Esophagus (tissue), 2 donors: Measurements from ENCODE around the gene ADAMTS12. TPM values are rescaled to one million over a fixed set of nuclear protein-coding genes. Genes with fewer than 3 reads are reported as not detected.

Experiments
- H3K27ac ChIP-seq, 2 donors: one replicate each; pipeline ENCODE4 v1.5.1; 2013; ENCODE audit warnings: low read depth in 2 of 2, mild to moderate bottlenecking in 2 of 2, inconsistent platforms in 1 of 2, low read length in 1 of 2, moderate library complexity in 1 of 2
- H3K27me3 ChIP-seq, 2 donors: one replicate each; pipeline ENCODE4 v1.6.1; 2013; ENCODE audit warnings: low read length in 2 of 2, control low read depth in 1 of 2, mild to moderate bottlenecking in 1 of 2; ENCODE audit not compliant: insufficient read depth in 2 of 2, control insufficient read depth in 1 of 2
- H3K36me3 ChIP-seq, 2 donors: one replicate each; pipeline ENCODE4 v1.6.1; 2013; ENCODE audit warnings: low read length in 1 of 2; ENCODE audit not compliant: control insufficient read depth in 2 of 2, insufficient read depth in 2 of 2
- H3K4me1 ChIP-seq, 2 donors: one replicate each; pipeline ENCODE4 v1.6.1; 2013; ENCODE audit warnings: low read length in 1 of 2; ENCODE audit not compliant: control insufficient read depth in 2 of 2, insufficient read depth in 2 of 2
- H3K4me3 ChIP-seq, 2 donors: one replicate each; pipeline ENCODE4 v1.5.1; 2013; ENCODE audit warnings: low read length in 2 of 2, mild to moderate bottlenecking in 2 of 2, low read depth in 1 of 2, moderate library complexity in 1 of 2
- H3K9me3 ChIP-seq, 2 donors: one replicate each; pipeline ENCODE4 v1.6.1; 2013; ENCODE audit warnings: mild to moderate bottlenecking in 2 of 2, low read depth in 1 of 2, low read length in 1 of 2, moderate library complexity in 1 of 2; ENCODE audit not compliant: control insufficient read depth in 2 of 2, insufficient read depth in 1 of 2
- WGBS, 2 donors: extraction: QIAGEN DNeasy Blood & Tissue Kit; methylation state at CpG; one replicate each; pipeline ENCODE4 v1.1.7; 2013; 5-methylcytosine and 5-hydroxymethylcytosine counted together
- polyA plus RNA-seq, 2 donors: library from polyadenylated mRNA; stranded (reverse); fragments of 200-250 nt; gene quantifications; one replicate each; pipeline ENCODE4 v1.2.3, GENCODE V29; 2013
- donor health status: healthy with polysubstance abuse.
- donor health status: Bipolar disorder and iron deficiency.

ADAMTS12 gene
- polyA plus RNA-seq, 2 donors, result 0.06 to 0.20 TPM

GRCh38 chr5:33855396-33855795 is 36.4 kb downstream of the ADAMTS12 start:
- Histone ChIP-seq H3K27ac (no peak overlapping the region), H3K27me3 (no peaks in the 10 kb centered on the region), H3K36me3 (no peaks in the 10 kb centered on the region), H3K9me3 (no peaks in the 10 kb centered on the region), H3K4me3 (no peak overlapping the region), H3K4me1 (peaks cover 0 to 2% of the 10 kb centered on the region in 2 donors)
- 66% methylated on average over 4 of the region's 4 CpGs for WGBS, 2 donors

- Histone ChIP-seq H3K36me3 (no peaks in the 10 kb centered on the region), H3K4me3 (no peak overlapping the region), H3K27me3 (no peaks in the 10 kb centered on the region), H3K27ac (no peak overlapping the region), H3K4me1 (peaks cover 0 to 2% of the 10 kb centered on the region in 2 donors), H3K9me3 (no peaks in the 10 kb centered on the region)
- WGBS, 2 donors, result 49% methylated on average over 4 of the region's 4 CpGs
These were observed 37.0 kb downstream of the ADAMTS12 start for GRCh38 chr5:33854733-33855151.

- whole genome bisulfite sequencing, 2 donors, result 65 to 67% methylated on average over 3 of the region's 3 CpGs
- Histone ChIP-seq H3K9me3 (no peaks in the 10 kb centered on the region), H3K27me3 (no peaks in the 10 kb centered on the region), H3K4me1 (peaks cover 0 to 2% of the 10 kb centered on the region in 2 donors), H3K4me3 (no peak overlapping the region), H3K36me3 (no peaks in the 10 kb centered on the region), H3K27ac (no peak overlapping the region)
These were observed 39.0 kb downstream of the ADAMTS12 start for GRCh38 chr5:33852837-33853236.

GRCh38 chr5:33852319-33852718 is 39.5 kb downstream of the ADAMTS12 start:
- Histone ChIP-seq H3K4me3 (no peak overlapping the region), H3K9me3 (no peaks in the 10 kb centered on the region), H3K4me1 (peaks cover 0 to 2% of the 10 kb centered on the region in 2 donors), H3K27ac (no peak overlapping the region), H3K27me3 (no peaks in the 10 kb centered on the region), H3K36me3 (no peaks in the 10 kb centered on the region)
- 59% methylated on average over 5 of the region's 5 CpGs for WGBS, 2 donors

- Histone ChIP-seq H3K27ac (no peak overlapping the region), H3K27me3 (no peaks in the 10 kb centered on the region), H3K4me1 (peaks cover 0 to 2% of the 10 kb centered on the region in 2 donors), H3K9me3 (no peaks in the 10 kb centered on the region), H3K4me3 (no peak overlapping the region), H3K36me3 (no peaks in the 10 kb centered on the region)
- WGBS, 2 donors, result 67 to 72% methylated on average over 9 of the region's 9 CpGs
These were observed 41.6 kb downstream of the ADAMTS12 start for GRCh38 chr5:33850100-33850594.

- Histone ChIP-seq H3K4me1 (no peaks in the 10 kb centered on the region), H3K4me3 (no peak overlapping the region), H3K27me3 (no peaks in the 10 kb centered on the region), H3K9me3 (no peaks in the 10 kb centered on the region), H3K36me3 (no peaks in the 10 kb centered on the region), H3K27ac (no peak overlapping the region)
- WGBS, 2 donors, result 86 to 89% methylated on average over 2 of the region's 2 CpGs
These were observed 43.2 kb downstream of the ADAMTS12 start for GRCh38 chr5:33848554-33848953.

GRCh38 chr5:33846851-33847250 is 44.9 kb downstream of the ADAMTS12 start:
- Histone ChIP-seq H3K9me3 (no peaks in the 10 kb centered on the region), H3K27ac (no peak overlapping the region), H3K4me1 (peaks cover 0 to 2% of the 10 kb centered on the region in 2 donors), H3K4me3 (no peak overlapping the region), H3K27me3 (no peaks in the 10 kb centered on the region), H3K36me3 (no peaks in the 10 kb centered on the region)
- WGBS, 2 donors, result 59 to 65% methylated on average over 2 of the region's 2 CpGs

- H3K27me3 ChIP-seq, result no peaks in the 10 kb centered on the region
- no peaks in the 10 kb centered on the region for H3K9me3 ChIP-seq
- no peak overlapping the region for H3K4me3 ChIP-seq
- peaks cover 0 to 2% of the 10 kb centered on the region in 2 donors for H3K4me1 ChIP-seq
- H3K36me3 ChIP-seq, result no peaks in the 10 kb centered on the region
- whole genome bisulfite sequencing, 2 donors, result 88 to 91% methylated on average over 3 of the region's 3 CpGs
- H3K27ac ChIP-seq, result no peak overlapping the region
These were observed 48.2 kb downstream of the ADAMTS12 start for GRCh38 chr5:33843579-33843978.

- H3K36me3 ChIP-seq, result no peaks in the 10 kb centered on the region
- H3K9me3 ChIP-seq, result no peaks in the 10 kb centered on the region
- 90 to 96% methylated on average over 2 of the region's 2 CpGs for WGBS, 2 donors
- H3K27ac ChIP-seq, result no peak overlapping the region
- peaks cover 0 to 2% of the 10 kb centered on the region in 2 donors for H3K4me1 ChIP-seq
- no peak overlapping the region for H3K4me3 ChIP-seq
- H3K27me3 ChIP-seq, result no peaks in the 10 kb centered on the region
These were observed 49.3 kb downstream of the ADAMTS12 start for GRCh38 chr5:33842456-33842855.

GRCh38 chr5:33841891-33842290 is 49.9 kb downstream of the ADAMTS12 start:
- Histone ChIP-seq H3K9me3 (no peaks in the 10 kb centered on the region), H3K4me3 (no peak overlapping the region), H3K36me3 (no peaks in the 10 kb centered on the region), H3K27me3 (no peaks in the 10 kb centered on the region), H3K27ac (no peak overlapping the region), H3K4me1 (peaks cover 0 to 2% of the 10 kb centered on the region in 2 donors)
- 80 to 85% methylated on average over 5 of the region's 5 CpGs for WGBS, 2 donors
